HG03558 (cell line): ENCODE measurements around the gene RAP2C.
A peak's percentile ranks its signal among the peaks of the same experiment; 100 is the strongest.

Source experiments
- ATAC-seq: cut with Tn5 transposase; IDR thresholded peaks from one replicate; pipeline ENCODE4 v1.9.1; 2021; ENCODE audit warnings: moderate number of reproducible peaks; ENCODE audit not compliant: unreplicated experiment; ENCODE audit errors: extremely low read depth

Gene RAP2C

DNA sequence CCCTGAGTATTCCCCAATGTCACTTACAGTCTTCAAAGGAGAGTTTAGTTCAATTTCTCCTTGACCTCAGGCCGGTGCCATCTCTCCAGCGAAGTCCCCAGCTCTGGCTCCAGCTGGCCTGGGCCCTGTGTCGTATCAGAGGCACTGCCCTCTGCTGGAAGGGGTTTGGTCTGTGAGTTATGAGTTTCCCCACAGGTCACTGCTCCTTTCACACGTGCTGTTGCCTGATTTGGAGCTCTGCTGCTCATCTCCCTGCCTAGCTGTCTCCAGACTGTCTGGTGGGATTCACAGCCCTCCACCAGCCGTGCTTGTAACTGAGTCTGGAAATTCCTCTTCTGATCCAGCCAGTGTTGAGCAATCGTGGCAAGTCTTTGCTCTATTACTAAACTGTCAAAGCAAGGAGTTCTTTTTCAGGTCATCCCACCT is at the start of gene RAP2C:
Gene RAP2C, minus strand, starts transcription at position 105 of the 426 bp plus-strand sequence. CDS start 2,179 bp downstream, outside the sequence.
- ATAC-seq: peak; percentile 69

DNA sequence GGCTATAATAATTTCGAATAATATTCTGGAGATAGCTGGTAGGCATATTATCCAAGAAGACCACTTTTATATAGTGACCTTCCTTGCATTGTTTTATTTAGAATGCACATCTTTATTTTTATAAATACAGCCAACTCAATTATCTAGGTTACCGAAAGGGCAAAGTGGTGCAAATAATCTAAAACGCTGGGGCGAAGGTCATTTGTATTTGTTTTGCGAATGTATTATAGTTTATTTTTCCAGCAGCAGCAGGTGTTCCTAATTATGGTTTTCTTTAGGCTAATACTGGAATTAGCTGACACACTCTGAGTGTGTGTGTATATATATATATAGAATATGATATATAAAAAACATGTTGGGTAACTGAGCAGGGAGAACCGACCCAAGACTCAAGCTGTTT is 48.1 kb upstream of the RAP2C start:
- ATAC-seq: no peak

DNA sequence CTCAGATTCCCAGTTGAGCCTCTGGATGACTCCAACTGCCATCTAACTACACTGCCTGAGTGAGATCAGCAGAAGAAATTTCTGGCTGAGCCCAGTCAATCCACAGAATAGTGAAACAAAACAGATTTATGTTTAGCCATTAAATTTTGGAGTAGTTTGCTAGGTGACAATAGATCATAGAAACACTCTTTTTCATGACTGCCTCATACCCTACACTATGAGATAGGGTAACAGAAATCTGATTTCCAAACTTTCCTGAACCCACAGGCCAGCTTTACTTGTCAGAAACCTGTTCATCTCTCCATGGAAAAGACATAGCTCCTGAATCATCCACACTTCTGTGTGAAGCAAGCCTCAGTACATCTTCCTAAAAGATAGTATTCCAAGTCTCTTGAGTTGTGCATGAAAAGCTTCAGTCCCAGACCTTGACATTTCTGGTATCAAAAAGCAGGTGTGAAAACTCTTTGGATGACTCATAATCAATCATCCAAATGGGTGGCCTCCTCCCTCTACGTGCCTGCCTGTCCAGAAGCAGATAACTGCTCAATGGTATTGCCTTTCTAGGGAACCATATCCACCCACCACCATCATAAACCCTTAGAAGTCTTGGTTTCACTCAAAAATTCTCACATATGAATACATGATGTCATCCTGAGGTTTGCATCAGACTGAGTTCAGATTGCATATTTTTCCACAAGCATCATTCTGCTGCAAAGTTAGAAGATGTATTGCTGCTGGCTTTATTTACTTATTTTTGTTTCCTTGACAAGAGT is 47.5 kb upstream of the RAP2C start:
- peak; percentile 56 for ATAC-seq

DNA sequence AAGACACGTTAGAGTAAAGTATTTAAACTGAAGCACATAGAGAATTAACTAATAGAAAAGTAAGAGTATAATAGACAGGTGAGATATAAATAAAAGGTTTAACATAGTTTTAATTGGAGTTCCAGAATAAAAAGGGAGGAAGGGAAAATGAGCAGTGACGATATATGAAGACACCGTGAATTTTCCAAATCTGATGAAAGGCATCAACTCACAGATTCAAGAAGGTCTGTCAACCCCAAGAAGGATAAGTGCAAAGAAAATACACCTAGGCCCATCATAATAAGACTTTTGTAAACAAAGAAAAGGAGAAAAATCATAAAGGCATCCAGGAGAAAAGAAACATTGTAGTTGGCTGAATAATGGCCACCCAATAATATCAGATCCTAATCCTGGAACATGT is 43.9 kb upstream of the RAP2C start:
- ATAC-seq: no peak

DNA sequence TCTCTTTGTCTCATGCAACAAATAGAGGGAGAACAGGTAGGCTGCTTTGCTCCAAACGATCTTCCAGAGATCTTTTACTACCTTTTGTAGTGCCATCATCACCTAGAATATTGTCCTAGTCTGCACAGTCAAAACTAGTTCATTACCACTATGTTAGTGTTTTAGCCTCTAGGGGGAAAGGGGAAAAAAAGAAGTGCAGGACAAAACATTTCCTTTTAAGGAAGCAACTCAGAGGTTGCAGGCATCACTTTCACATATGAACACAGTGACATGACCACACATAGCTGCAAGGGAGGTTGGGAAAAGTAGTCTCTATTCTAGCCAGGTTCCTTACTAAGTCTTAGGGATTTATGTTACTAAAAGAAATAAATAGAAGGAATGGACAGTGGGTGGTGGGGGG is 39.3 kb upstream of the RAP2C start:
- no peak for ATAC-seq

DNA sequence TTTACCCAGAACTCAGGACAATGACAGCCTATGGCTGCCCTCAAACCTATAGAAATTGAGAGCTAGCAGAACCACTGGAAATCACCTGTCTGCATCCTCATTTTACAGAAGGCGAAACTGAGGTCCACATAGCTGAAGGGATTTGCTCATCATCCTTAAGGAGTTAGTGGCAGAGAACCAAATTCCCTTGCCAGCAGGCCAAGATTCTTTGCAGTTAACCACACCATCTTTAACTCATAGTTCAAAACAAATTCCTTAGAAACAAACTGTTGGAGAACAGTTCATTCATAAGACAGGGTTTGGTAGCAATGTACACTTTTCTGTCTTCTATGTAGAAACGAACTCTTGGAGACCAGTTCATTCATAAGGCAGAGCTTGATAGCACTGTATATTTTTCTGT is 37.9 kb upstream of the RAP2C start:
- no peak for ATAC-seq

DNA sequence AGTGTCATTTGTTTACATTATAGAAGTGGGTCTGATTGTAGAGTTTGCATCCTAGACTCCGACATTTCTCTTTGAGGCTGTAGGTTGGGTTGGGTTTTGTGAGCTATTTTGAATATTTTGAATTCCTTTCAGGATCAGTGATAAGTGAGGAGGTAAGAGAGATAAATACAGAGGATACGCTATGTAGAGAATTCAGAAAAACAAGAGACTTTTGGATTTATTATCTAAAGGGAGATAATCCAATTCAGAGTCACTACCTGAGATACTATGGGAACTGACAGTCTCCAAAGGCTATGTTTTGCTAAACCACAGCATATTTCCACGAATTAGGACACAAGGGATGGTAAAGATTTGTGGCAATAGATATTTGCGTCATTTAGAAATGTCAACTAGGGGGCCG is 16.9 kb upstream of the RAP2C start:
- ATAC-seq: no peak

DNA sequence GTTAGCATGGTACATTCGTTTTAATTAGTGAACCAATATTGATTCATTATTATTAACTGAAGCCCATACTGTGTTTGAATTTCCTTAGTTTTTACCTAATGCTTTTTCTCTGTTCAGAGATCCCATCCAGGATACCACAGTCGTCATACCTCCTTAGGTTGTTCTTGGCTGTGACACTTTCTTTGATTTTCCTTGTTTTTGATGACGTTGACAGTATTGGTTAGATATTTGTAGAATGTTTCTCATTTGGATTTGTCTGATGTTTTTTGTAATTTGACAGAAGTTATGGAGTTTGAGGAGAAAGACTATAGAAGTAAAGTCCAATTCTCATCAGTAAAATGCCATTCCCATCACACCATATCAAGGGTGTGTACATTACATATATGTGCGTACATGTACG is 16.2 kb upstream of the RAP2C start:
- no peak for ATAC-seq

DNA sequence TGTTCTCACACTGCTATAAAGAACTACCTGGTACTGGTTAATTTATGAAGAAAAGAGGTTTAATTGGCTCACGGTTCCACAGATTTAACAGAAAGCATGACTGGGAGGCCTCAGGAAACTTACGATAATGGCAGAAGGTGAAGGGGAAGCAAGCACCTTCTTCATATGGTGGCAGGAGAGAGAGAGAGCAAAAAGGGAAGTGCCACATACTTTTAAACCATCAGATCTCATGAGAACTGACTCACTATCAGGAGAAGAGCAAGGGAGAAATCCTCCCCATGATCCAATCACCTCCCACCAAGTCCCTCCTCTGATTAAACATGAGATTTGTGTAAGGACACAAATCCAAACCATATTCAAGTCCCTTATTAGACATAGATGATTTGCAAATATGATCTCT is 12.3 kb upstream of the RAP2C start:
- no peak for ATAC-seq

DNA sequence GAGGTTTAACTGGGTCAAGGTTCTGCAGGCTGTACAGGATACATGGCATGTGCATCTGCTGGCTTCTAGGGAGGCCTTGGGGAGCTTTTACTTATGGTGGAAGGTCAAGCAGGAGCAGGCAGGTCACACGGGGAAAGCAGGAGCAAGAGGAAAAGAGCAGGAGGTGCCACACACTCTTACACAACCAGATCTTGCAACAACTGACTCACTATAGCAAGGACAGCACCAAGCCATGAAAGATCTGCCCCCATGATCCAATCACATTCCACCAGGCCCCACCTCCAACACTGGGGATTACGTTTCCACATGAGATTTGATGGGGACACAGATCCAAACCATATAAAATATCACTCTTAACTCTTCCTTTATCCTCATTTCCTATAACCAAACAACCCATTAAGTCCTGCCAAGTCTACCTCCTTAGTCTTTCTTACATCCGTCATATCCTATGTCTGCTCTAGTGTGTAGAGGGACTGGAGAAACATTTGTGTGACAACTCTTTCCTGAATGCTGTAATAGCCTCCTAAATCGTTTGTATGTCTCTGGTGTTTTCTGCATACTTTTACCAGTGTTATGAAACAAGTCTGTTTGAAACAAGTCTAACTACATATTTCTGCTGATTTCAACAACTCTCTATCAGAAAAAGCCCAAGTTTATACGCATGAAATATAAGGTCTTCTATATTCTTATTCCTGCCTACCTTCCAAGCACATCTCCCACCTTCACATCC is 8.3 kb upstream of the RAP2C start:
- ATAC-seq: no peak

DNA sequence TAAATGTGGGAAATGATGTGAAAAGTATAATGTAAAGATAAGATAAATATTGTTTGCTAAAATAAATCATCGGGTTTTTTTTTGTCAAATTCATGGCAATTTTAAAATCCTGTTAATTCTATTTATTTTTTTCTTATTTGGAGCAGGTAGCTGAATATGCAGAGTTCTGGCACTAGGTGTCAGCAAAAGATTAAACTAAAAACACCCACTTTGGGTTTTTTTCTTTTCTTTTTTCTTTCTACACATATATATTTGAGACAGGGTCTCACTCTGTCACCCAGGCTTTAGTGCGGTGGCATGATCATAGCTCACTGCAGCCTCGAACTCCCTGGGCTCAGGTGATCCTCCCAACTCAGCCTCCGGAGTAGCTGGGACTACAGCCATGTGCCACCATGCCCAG is 6.9 kb upstream of the RAP2C start:
- no peak for ATAC-seq

DNA sequence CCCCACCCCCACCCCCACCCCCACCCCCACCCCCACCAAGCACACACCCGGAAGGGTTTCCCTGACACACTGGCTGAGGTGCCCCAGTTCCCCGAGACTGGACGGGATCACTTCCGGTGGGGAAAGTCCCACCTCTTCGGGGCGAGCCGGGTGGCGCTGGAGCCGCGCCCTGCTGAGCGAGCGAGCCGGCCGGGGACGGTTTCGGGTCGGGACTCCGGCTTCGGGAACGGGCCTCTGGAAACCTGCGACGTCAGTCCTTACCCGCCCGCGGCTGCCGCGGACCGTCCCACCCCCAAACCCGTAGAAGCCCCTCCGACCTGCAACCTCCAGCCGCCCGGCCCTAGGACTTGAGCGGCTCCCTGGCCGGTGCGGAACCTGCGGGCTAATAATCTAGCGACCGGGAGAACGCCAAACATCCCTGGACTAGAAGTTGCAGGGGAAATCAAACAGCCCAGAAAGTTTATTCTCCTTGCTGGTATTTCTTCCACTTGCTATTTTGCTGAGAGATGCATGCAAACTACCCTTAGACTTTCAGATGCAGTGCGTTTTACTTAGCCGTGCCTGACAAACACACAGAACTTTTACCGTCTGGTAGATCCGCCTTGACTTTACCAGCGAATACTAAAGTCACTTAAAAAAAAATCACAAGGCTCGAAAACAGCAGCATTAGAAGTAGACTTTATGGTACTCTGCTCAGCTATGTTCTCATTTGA is 991 bp downstream of the RAP2C start:
- ATAC-seq: peak; percentile 23

DNA sequence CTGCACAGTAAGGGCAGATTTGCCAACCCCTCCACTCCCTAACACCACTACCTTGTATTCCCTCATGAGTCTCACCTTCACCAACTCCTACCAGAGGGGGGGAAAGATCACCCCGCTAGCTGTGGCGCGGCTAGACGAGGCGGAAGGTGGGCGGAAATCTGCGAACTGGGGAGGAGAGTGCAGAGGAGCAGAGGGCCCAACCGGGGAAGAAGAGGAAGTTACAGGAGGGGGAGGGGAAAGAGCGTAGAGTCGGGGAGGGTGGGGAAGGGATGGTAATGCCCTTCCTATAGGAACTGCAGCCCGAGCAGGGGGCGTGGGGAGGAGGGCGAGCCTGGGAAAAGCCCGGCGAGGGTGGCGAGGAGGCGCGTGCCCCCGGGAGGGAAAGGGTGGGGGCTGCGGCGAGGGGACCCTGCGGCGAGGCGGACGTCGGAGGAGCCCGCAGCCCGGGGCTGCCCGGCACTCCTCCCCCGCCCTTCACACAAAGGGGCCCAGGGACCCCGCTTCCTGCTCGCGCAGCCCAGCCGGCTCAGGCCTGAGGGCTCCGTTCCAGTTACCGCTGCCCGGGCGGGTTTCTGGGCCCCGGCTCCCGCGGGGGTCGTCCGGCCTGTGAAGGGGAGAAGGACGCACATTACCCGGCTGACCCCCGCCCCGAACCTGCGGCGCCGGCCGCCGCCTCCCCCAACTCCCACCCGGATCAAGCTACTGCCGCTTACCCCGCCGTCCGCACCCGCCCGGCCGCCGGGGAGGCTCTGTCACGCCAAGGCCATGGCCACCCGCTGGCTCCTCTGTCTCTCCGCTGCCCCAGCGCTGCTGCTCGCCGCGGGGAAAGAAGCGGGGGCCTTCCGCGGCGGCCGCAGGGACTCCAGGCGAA is 1.8 kb downstream of the RAP2C start:
- ATAC-seq: peak; percentile 26

DNA sequence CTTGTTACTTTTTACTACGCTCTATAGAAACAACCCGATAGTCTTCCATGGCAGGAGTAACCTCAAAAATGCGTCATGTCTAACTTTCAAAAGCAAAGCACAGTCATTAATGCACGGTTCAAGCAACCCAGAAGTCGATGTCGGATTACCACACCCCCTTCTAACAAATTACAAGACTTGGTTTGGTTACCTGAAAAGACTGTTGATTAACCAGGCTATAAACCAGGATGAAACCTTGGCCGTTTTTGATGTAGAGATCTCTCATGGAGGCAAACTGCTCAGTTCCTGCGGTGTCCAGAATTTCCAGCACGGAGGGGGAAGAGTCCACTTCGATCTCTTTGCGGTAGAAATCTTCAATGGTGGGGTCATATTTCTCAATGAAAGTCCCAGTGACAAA is 2.4 kb downstream of the RAP2C start:
- no peak for ATAC-seq

DNA sequence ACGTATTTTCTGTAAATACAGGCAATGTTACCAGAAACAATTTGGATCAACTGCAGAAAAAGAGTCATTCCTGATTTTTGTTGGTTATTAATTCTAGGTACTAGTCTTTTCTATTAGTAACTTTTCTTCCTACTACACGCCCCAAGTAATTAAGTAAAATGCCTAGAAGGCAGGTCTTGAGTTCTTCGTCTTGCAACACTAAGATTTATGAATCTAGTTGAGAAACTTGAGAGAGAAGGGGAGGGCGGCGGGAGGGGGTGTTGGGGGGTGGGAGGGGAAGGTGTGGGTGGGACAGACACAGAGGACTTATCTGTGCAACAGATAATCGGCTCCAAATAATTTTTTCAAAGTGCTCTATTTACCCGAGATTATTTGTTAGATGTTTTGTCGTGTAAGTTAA is 3.0 kb downstream of the RAP2C start:
- ATAC-seq: no peak

DNA sequence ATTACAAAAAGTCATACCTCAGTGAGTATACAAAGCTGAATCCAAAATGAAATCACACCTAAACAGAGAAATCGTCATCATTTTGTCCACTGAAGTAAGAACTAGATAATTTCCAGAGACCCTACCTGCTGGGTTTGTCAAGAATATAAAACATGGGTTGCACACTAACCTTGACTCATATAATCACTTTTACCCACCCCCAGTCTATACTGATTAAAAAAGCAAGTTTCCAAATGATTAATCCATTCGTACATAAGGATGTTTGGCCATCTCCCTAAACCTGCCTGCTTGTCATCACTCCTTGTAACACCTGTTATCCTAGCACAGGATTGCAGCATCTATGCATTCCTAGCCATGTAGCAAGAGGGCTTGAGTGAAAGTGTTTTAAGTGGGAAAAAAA is 4.7 kb downstream of the RAP2C start:
- ATAC-seq: no peak

DNA sequence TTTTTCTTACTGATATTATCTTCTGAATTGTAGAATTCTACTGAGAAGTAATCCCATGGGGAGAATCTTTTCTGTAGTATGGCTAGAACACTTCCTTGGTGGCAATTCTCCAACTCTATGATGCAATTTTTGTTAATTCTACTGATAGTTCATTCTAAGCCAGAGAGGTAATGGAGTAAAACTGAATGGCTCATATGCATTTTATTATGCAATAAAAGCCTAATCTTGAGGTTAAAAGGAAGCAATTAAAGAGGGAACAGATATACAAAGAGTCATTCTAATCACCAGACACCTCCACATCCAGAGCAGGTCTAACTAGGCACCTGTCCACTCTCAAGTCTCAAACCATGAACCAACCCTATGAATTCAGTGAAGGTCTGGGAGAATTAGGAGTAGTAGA is 9.7 kb downstream of the RAP2C start:
- no peak for ATAC-seq

DNA sequence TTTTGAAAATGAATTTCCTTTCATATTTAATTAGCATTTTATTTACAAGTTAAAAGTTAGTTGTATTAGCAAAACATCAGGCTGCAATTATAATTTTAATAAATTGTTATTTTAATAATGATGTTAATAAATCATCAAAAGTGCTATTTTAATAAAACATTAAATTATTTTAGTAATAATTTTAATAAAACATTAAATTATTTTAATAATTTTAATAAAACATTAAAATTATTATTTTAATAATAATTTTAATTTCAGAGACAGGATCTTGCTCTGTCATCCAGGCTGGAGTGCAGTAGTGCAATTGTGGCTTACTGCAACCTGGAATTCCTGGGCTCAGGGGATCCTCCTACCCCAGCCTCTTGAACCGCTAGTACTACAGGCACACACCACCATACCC is 10.8 kb downstream of the RAP2C start:
- no peak for ATAC-seq

DNA sequence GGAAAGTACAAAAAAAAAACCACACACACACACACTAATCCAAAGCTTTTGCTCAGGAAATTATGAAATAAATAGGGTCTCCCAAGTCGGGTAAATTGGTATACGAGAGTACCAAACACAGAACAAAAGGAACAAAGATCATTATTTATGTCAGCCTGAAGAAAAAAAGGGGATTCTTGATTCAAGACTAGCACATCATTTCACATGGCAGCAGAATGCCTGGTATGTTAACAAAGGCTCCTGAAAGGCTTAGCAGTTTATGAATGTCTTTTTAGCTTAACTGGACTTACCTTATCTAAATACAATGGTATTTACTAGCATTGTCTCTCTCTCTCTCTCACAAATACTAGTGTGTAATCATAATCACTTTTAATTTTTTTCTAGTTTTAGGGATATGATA is 11.3 kb downstream of the RAP2C start:
- no peak for ATAC-seq

DNA sequence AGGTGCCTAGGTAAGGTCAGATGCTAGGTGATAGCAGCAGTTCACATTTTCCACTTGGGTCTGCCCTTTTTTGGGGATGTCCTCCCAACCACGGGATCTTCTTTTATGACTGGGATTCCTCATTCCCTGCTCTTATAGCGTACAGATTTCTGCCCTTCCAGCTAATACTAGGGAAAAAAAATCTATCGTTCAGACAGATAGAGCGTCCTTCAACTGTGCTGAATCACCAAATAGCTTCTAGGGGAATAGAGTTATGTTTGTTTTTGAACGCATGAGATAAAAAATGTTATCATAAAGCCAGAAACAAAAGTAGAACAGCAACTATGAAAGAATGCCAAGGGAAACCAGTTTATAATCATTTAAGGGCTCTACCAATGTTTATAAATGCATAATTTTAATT is 13.0 kb downstream of the RAP2C start:
- ATAC-seq: no peak
